ENCODE data around the gene PRPF40A. TPM values are rescaled to one million over a fixed set of nuclear protein-coding genes. Genes with fewer than 3 reads are reported as not detected.
"Not testable (repeated sequence)": the region's sequence is repeated elsewhere in the genome, so short reads cannot be mapped to it uniquely, and the experiment has no call there.

Gene PRPF40A
- polyA plus RNA-seq, 1 donor (not counting 4 experiments of a cell fraction or from before 2014, with no cell fraction given): 104 TPM

GRCh38 chr2:152763651-152764050 is 46.4 kb upstream of the PRPF40A start:
- no peaks in the 10 kb centered on the region for H3K27me3 ChIP-seq (ENCODE audit: control insufficient read depth, extremely low read depth, insufficient read depth, low read length)
- no peak overlapping the region for H3K4me2 ChIP-seq (ENCODE audit: control insufficient read depth, extremely low read depth, insufficient read depth, low read depth, low read length)
- H3K36me3 ChIP-seq (ENCODE audit: control insufficient read depth in 2 of 2, extremely low read depth in 1 of 2, insufficient read depth in 2 of 2, low read length in 2 of 2): no peaks in the 10 kb centered on the region
- no peak overlapping the region for H2AFZ ChIP-seq (ENCODE audit: control insufficient read depth, low read length)
- DNase-seq (ENCODE audit: low read depth, low spot score): no peak
- no peak overlapping the region for H3K27ac ChIP-seq (ENCODE audit: control insufficient read depth, insufficient read depth, low read length)
- no peak for FAIRE-seq
- no peaks in the 10 kb centered on the region for H4K20me1 ChIP-seq (ENCODE audit: control insufficient read depth, extremely low read depth, insufficient read depth, low read length)
- no peaks in the 10 kb centered on the region for H3K79me2 ChIP-seq (ENCODE audit: control insufficient read depth, insufficient read depth, low read length)
- TF ChIP-seq CTCF (optimal IDR thresholded peaks at IDR 0.05 in 1 of 3, IDR thresholded peaks at IDR 0.05 in 1 of 3, conservative IDR thresholded peaks at IDR 0.05 in 1 of 3; ENCODE audit: extremely low read depth in 1 of 3, insufficient read depth in 2 of 3, low read length in 3 of 3) (no peak), EZH2 (IDR thresholded peaks at IDR 0.05; ENCODE audit: low read length) (no peak)
- no peaks in the 10 kb centered on the region for H3K9me1 ChIP-seq (ENCODE audit: control insufficient read depth, extremely low read depth, insufficient read depth, low read length)
- no peaks in the 10 kb centered on the region for H3K9me3 ChIP-seq (ENCODE audit: control insufficient read depth, low read depth, low read length)
- dilution Hi-C loops (cut with MboI; ENCODE audit: extremely low pct_ligation_motif_present, low sequenced_read_pairs): no loop called here
- no peaks in the 10 kb centered on the region for H3K4me1 ChIP-seq (ENCODE audit: control insufficient read depth, extremely low read depth, insufficient read depth, low read length)
- no peak overlapping the region for H3K4me3 ChIP-seq (ENCODE audit: control insufficient read depth in 2 of 3, extremely low read depth in 1 of 3, insufficient read depth in 2 of 3, low read depth in 1 of 3, low read length in 3 of 3)
- H3K9ac ChIP-seq (ENCODE audit: control insufficient read depth, extremely low read depth, insufficient read depth, low read length): no peak overlapping the region

- H3K9me1 ChIP-seq (ENCODE audit: control insufficient read depth, extremely low read depth, insufficient read depth, low read length); H3K9me3 ChIP-seq (ENCODE audit: control insufficient read depth, low read depth, low read length); H3K27me3 ChIP-seq (ENCODE audit: control insufficient read depth, extremely low read depth, insufficient read depth, low read length); H2AFZ ChIP-seq (ENCODE audit: control insufficient read depth, low read length); H3K9ac ChIP-seq (ENCODE audit: control insufficient read depth, extremely low read depth, insufficient read depth, low read length); H3K4me1 ChIP-seq (ENCODE audit: control insufficient read depth, extremely low read depth, insufficient read depth, low read length); DNase-seq (ENCODE audit: low read depth, low spot score); H3K27ac ChIP-seq (ENCODE audit: control insufficient read depth, insufficient read depth, low read length); dilution Hi-C loops (cut with MboI; ENCODE audit: extremely low pct_ligation_motif_present, low sequenced_read_pairs); H3K79me2 ChIP-seq (ENCODE audit: control insufficient read depth, insufficient read depth, low read length); H3K4me2 ChIP-seq (ENCODE audit: control insufficient read depth, extremely low read depth, insufficient read depth, low read depth, low read length); H4K20me1 ChIP-seq (ENCODE audit: control insufficient read depth, extremely low read depth, insufficient read depth, low read length); H3K36me3 ChIP-seq (ENCODE audit: control insufficient read depth in 2 of 2, extremely low read depth in 1 of 2, insufficient read depth in 2 of 2, low read length in 2 of 2); FAIRE-seq; H3K4me3 ChIP-seq (ENCODE audit: control insufficient read depth in 2 of 3, extremely low read depth in 1 of 3, insufficient read depth in 2 of 3, low read depth in 1 of 3, low read length in 3 of 3): not testable (repeated sequence)
Measured at GRCh38 chr2:152763208-152763607, 45.9 kb upstream of the PRPF40A start.

- Histone ChIP-seq H3K4me2 (ENCODE audit: control insufficient read depth, extremely low read depth, insufficient read depth, low read depth, low read length) (no peak overlapping the region), H3K9me3 (ENCODE audit: control insufficient read depth, low read depth, low read length) (no peaks in the 10 kb centered on the region), H3K9ac (ENCODE audit: control insufficient read depth, extremely low read depth, insufficient read depth, low read length) (no peak overlapping the region), H3K27ac (ENCODE audit: control insufficient read depth, insufficient read depth, low read length) (no peak overlapping the region), H4K20me1 (ENCODE audit: control insufficient read depth, extremely low read depth, insufficient read depth, low read length) (no peaks in the 10 kb centered on the region), H3K79me2 (ENCODE audit: control insufficient read depth, insufficient read depth, low read length) (no peaks in the 10 kb centered on the region), H3K36me3 (ENCODE audit: control insufficient read depth in 2 of 2, extremely low read depth in 1 of 2, insufficient read depth in 2 of 2, low read length in 2 of 2) (peaks cover 0 to 1% of the 10 kb centered on the region in 2 experiments), H3K4me3 (ENCODE audit: control insufficient read depth in 2 of 3, extremely low read depth in 1 of 3, insufficient read depth in 2 of 3, low read depth in 1 of 3, low read length in 3 of 3) (no peak overlapping the region), H2AFZ (ENCODE audit: control insufficient read depth, low read length) (no peak overlapping the region), H3K4me1 (ENCODE audit: control insufficient read depth, extremely low read depth, insufficient read depth, low read length) (no peaks in the 10 kb centered on the region), H3K9me1 (ENCODE audit: control insufficient read depth, extremely low read depth, insufficient read depth, low read length) (no peaks in the 10 kb centered on the region), H3K27me3 (ENCODE audit: control insufficient read depth, extremely low read depth, insufficient read depth, low read length) (no peaks in the 10 kb centered on the region)
- dilution Hi-C loops (cut with MboI; ENCODE audit: extremely low pct_ligation_motif_present, low sequenced_read_pairs): no loop called here
- DNase-seq (ENCODE audit: low read depth, low spot score) (no peak), FAIRE-seq (no peak)
- TF ChIP-seq EZH2 (IDR thresholded peaks at IDR 0.05; ENCODE audit: low read length) (no peak), CTCF (optimal IDR thresholded peaks at IDR 0.05 in 1 of 3, IDR thresholded peaks at IDR 0.05 in 1 of 3, conservative IDR thresholded peaks at IDR 0.05 in 1 of 3; ENCODE audit: extremely low read depth in 1 of 3, insufficient read depth in 2 of 3, low read length in 3 of 3) (no peak)
Measured at GRCh38 chr2:152762202-152762601, 44.9 kb upstream of the PRPF40A start.

Measured in keratinocyte (primary cell).